Astrocyte (in vitro differentiated cells and primary cell): ENCODE results near the gene FSTL4. TPM values are rescaled to one million over a fixed set of nuclear protein-coding genes. Genes with fewer than 3 reads are reported as not detected.

Source experiments
- DNase-seq: peaks from one replicate; pipeline ENCODE4 v3.0.0-alpha.2; 2010; ENCODE audit warnings: low read depth
- FAIRE-seq: peaks from 2 replicates; lab custom pipeline; 2011; peaks lifted over from hg19 to GRCh38; lab: Jason Lieb, UNC
- H2AFZ ChIP-seq: 2 replicates; pipeline ENCODE4 v1.6.0; 2012; ENCODE audit warnings: low read depth, low read length, inconsistent platforms
- H3K27ac ChIP-seq: 2 replicates; pipeline ENCODE4 v1.5.1; 2011; ENCODE audit warnings: low read depth, low read length, inconsistent platforms
- H3K27me3 ChIP-seq: 2 replicates; pipeline ENCODE4 v1.6.0; 2011; ENCODE audit warnings: low read length, inconsistent platforms; ENCODE audit not compliant: insufficient read depth
- H3K36me3 ChIP-seq: 2 replicates; pipeline ENCODE4 v1.5.1; 2011; ENCODE audit warnings: low read length, inconsistent platforms; ENCODE audit not compliant: insufficient read depth
- H3K4me1 ChIP-seq: 2 replicates; pipeline ENCODE4 v1.5.1; 2011; ENCODE audit warnings: low read length, inconsistent platforms; ENCODE audit not compliant: insufficient read depth
- H3K4me2 ChIP-seq: 2 replicates; pipeline ENCODE4 v1.6.0; 2012; ENCODE audit warnings: low read length, inconsistent platforms
- H3K4me3 ChIP-seq: 2 replicates; pipeline ENCODE4 v1.5.1; 2011; ENCODE audit warnings: low read depth, mild to moderate bottlenecking, low read length, inconsistent platforms; ENCODE audit not compliant: insufficient read depth
- H3K79me2 ChIP-seq: 2 replicates; pipeline ENCODE4 v1.6.0; 2012; ENCODE audit warnings: mild to moderate bottlenecking, low read length, inconsistent platforms; ENCODE audit not compliant: insufficient read depth
- H3K9ac ChIP-seq: 2 replicates; pipeline ENCODE4 v1.6.0; 2012; ENCODE audit warnings: mild to moderate bottlenecking, low read length, inconsistent platforms
- H3K9me3 ChIP-seq: 2 replicates; pipeline ENCODE4 v1.5.1; 2012; ENCODE audit warnings: low read depth, mild to moderate bottlenecking, low read length, inconsistent platforms; ENCODE audit not compliant: insufficient read depth
- H4K20me1 ChIP-seq: 2 replicates; pipeline ENCODE4 v1.6.0; 2012; ENCODE audit warnings: low read length, inconsistent platforms; ENCODE audit not compliant: insufficient read depth
- H3K27ac Mint-ChIP-seq: one replicate; pipeline ENCODE4 v1.8.0; 2021; ENCODE audit warnings: mild to moderate bottlenecking, mixed read lengths; ENCODE audit not compliant: unreplicated experiment
- H3K27me3 Mint-ChIP-seq: one replicate; pipeline ENCODE4 v1.8.0; 2021; ENCODE audit warnings: low read depth, mixed read lengths; ENCODE audit not compliant: unreplicated experiment
- H3K36me3 Mint-ChIP-seq: one replicate; pipeline ENCODE4 v1.8.0; 2021; ENCODE audit warnings: low read depth, mixed read lengths; ENCODE audit not compliant: unreplicated experiment
- H3K4me1 Mint-ChIP-seq: one replicate; pipeline ENCODE4 v1.8.0; 2021; ENCODE audit warnings: low read depth, mixed read lengths; ENCODE audit not compliant: unreplicated experiment
- H3K4me3 Mint-ChIP-seq: one replicate; pipeline ENCODE4 v1.8.0; 2021; ENCODE audit warnings: mild to moderate bottlenecking, moderate library complexity, mixed read lengths; ENCODE audit not compliant: unreplicated experiment
- H3K9me3 Mint-ChIP-seq: one replicate; pipeline ENCODE4 v1.8.0; 2021; ENCODE audit warnings: mild to moderate bottlenecking, mixed read lengths; ENCODE audit not compliant: unreplicated experiment
- EZH2 ChIP-seq: IDR thresholded peaks from 2 replicates; pipeline ENCODE4 v1.6.1; 2012; ENCODE audit warnings: mild to moderate bottlenecking, low read length, inconsistent platforms; ENCODE audit not compliant: insufficient read depth
- total RNA-seq: library from RNA; stranded (reverse); gene quantifications from 2 replicates; pipeline ENCODE4 v1.2.1, GENCODE V29; 2021
- TF ChIP-seq, protein P1 (sequence below): IDR thresholded peaks from 2 replicates; pipeline ENCODE4 v1.5.1; 2011; ENCODE audit warnings: low read depth, mild to moderate bottlenecking, inconsistent platforms, low read length, moderate library complexity; ENCODE audit not compliant: insufficient read depth

Gene FSTL4
- total RNA-seq, 1 donor from 2014 or later = not detected

GRCh38 chr5:133457439-133458355 is 154.6 kb downstream of the FSTL4 start:
- Mint-ChIP-seq H3K9me3 (no peaks in the 10 kb centered on the region), H3K4me3 (no peak overlapping the region), H3K27ac (no peak overlapping the region), H3K27me3 (peaks cover 9% of the 10 kb centered on the region), H3K4me1 (peaks cover 10% of the 10 kb centered on the region), H3K36me3 (no peaks in the 10 kb centered on the region)
- no peak overlapping the region for H3K27ac ChIP-seq
- H3K36me3 ChIP-seq = no peaks in the 10 kb centered on the region
- H3K4me3 ChIP-seq = no peak overlapping the region
- no peak overlapping the region for H3K4me2 ChIP-seq
- H3K27me3 ChIP-seq = no peaks in the 10 kb centered on the region
- TF ChIP-seq, protein P1, sequence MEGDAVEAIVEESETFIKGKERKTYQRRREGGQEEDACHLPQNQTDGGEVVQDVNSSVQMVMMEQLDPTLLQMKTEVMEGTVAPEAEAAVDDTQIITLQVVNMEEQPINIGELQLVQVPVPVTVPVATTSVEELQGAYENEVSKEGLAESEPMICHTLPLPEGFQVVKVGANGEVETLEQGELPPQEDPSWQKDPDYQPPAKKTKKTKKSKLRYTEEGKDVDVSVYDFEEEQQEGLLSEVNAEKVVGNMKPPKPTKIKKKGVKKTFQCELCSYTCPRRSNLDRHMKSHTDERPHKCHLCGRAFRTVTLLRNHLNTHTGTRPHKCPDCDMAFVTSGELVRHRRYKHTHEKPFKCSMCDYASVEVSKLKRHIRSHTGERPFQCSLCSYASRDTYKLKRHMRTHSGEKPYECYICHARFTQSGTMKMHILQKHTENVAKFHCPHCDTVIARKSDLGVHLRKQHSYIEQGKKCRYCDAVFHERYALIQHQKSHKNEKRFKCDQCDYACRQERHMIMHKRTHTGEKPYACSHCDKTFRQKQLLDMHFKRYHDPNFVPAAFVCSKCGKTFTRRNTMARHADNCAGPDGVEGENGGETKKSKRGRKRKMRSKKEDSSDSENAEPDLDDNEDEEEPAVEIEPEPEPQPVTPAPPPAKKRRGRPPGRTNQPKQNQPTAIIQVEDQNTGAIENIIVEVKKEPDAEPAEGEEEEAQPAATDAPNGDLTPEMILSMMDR = no peak
- no peak for TF ChIP-seq EZH2
- no peak overlapping the region for H3K9ac ChIP-seq
- no peaks in the 10 kb centered on the region for H3K9me3 ChIP-seq
- no peak overlapping the region for H2AFZ ChIP-seq
- H3K79me2 ChIP-seq = no peaks in the 10 kb centered on the region
- no peak for DNase-seq
- H3K4me1 ChIP-seq = no peaks in the 10 kb centered on the region
- H4K20me1 ChIP-seq = no peaks in the 10 kb centered on the region
- FAIRE-seq = no peak

- H4K20me1 ChIP-seq = no peaks in the 10 kb centered on the region
- H3K79me2 ChIP-seq = no peaks in the 10 kb centered on the region
- Mint-ChIP-seq H3K4me3 (no peak overlapping the region), H3K36me3 (no peaks in the 10 kb centered on the region), H3K4me1 (peaks cover 10% of the 10 kb centered on the region), H3K9me3 (no peaks in the 10 kb centered on the region), H3K27ac (no peak overlapping the region), H3K27me3 (peaks cover 15% of the 10 kb centered on the region)
- no peaks in the 10 kb centered on the region for H3K9me3 ChIP-seq
- H3K36me3 ChIP-seq = no peaks in the 10 kb centered on the region
- no peaks in the 10 kb centered on the region for H3K27me3 ChIP-seq
- FAIRE-seq = no peak
- no peak overlapping the region for H3K4me3 ChIP-seq
- no peak overlapping the region for H3K4me2 ChIP-seq
- no peak for TF ChIP-seq EZH2
- TF ChIP-seq, protein P1 = no peak
- H3K4me1 ChIP-seq = no peaks in the 10 kb centered on the region
- H3K27ac ChIP-seq = no peak overlapping the region
- H2AFZ ChIP-seq = no peak overlapping the region
- no peak for DNase-seq
- no peak overlapping the region for H3K9ac ChIP-seq
Observed at GRCh38 chr5:133456933-133457402, 155.4 kb downstream of the FSTL4 start.

GRCh38 chr5:133455676-133456075 is 156.7 kb downstream of the FSTL4 start:
- H3K36me3 Mint-ChIP-seq = no peaks in the 10 kb centered on the region
- Histone ChIP-seq H3K4me3 (no peak overlapping the region), H3K36me3 (no peaks in the 10 kb centered on the region), H3K27me3 (no peaks in the 10 kb centered on the region), H3K9ac (no peak overlapping the region), H2AFZ (no peak overlapping the region), H4K20me1 (no peaks in the 10 kb centered on the region), H3K4me1 (no peaks in the 10 kb centered on the region), H3K27ac (no peak overlapping the region), H3K9me3 (no peaks in the 10 kb centered on the region), H3K79me2 (no peaks in the 10 kb centered on the region), H3K4me2 (no peak overlapping the region)
- H3K27me3 Mint-ChIP-seq = peaks cover 19% of the 10 kb centered on the region
- no peaks in the 10 kb centered on the region for H3K9me3 Mint-ChIP-seq
- FAIRE-seq = no peak
- H3K4me1 Mint-ChIP-seq = peaks cover 10% of the 10 kb centered on the region
- DNase-seq = no peak
- TF ChIP-seq, protein P1 = no peak
- no peak for TF ChIP-seq EZH2
- no peak overlapping the region for H3K4me3 Mint-ChIP-seq
- no peak overlapping the region for H3K27ac Mint-ChIP-seq
